BJ (cell line): ENCODE results near the gene FOXRED2. TPM values are rescaled to one million over a fixed set of nuclear protein-coding genes. Genes with fewer than 3 reads are reported as not detected.
"Not testable (repeated sequence)": the region's sequence is repeated elsewhere in the genome, so short reads cannot be mapped to it uniquely, and the experiment has no call there.

Experiments
- CTCF ChIA-PET: fragments of 350-600 bp; formaldehyde crosslinking; extraction: SDS; loops from one replicate; lab custom pipeline; 2021; ENCODE audit warnings: antibody characterized with exemption, inconsistent platforms; lab: Yijun Ruan, JAX
- POLR2A ChIA-PET: fragments of 300-600 bp; sonication (Branson Sonifier 250); formaldehyde crosslinking; extraction: SDS; loops from one replicate; lab custom pipeline; 2021; ENCODE audit warnings: antibody characterized with exemption; lab: Charles Lee
- DNase-seq: peaks from one replicate; pipeline ENCODE4 v3.0.0-alpha.2; 2011; ENCODE audit warnings: low read depth
- H3K27me3 ChIP-seq: 2 replicates; pipeline ENCODE4 v1.6.0; 2011; ENCODE audit warnings: low read length; ENCODE audit not compliant: control insufficient read depth, insufficient read depth
- H3K36me3 ChIP-seq: 2 replicates; pipeline ENCODE4 v1.5.1; 2011; ENCODE audit warnings: low read length; ENCODE audit not compliant: control insufficient read depth, insufficient read depth
- H3K4me3 ChIP-seq: 2 replicates; pipeline ENCODE4 v1.5.1; 2011; ENCODE audit warnings: low read depth, mild to moderate bottlenecking, control low read depth, low read length
- polyA plus RNA-seq: library from polyadenylated mRNA; depleted of rRNA; stranded (reverse); fragments of >200 nt; gene quantifications from 2 replicates; pipeline ENCODE4 v1.2.3, GENCODE V29; 2011
- TF ChIP-seq, protein P1 (sequence below): IDR thresholded peaks from 2 replicates; pipeline ENCODE4 v1.5.1; 2011; ENCODE audit warnings: low read depth, mild to moderate bottlenecking, control low read depth, inconsistent platforms, low read length, moderate library complexity; ENCODE audit not compliant: insufficient read depth

The FOXRED2 gene
- polyA plus RNA-seq, 1 experiment = 3.2 TPM

DNA sequence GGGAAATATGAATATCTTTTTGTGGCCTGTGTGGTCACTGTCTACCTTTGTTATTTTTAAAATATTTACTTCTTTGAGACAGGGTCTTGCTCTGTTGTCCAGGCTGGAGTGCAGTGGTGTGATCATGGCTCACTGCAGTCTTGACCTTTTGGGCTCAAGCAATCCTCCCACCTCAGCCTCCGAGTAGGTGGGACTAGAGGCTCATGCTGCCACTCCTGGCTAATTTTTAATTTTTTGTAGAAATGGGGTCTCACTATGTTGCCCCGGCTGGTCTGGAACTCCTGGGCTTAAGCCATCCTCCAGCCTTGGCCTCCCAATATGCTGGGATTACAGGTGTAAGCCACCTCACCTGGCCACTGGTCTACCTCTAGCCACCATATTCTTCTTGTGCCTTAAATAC lies 25.6 kb upstream of the FOXRED2 start:
- H3K36me3 ChIP-seq = no peaks in the 10 kb centered on the region
- POLR2A ChIA-PET = no interaction called here
- TF ChIP-seq, protein P1, sequence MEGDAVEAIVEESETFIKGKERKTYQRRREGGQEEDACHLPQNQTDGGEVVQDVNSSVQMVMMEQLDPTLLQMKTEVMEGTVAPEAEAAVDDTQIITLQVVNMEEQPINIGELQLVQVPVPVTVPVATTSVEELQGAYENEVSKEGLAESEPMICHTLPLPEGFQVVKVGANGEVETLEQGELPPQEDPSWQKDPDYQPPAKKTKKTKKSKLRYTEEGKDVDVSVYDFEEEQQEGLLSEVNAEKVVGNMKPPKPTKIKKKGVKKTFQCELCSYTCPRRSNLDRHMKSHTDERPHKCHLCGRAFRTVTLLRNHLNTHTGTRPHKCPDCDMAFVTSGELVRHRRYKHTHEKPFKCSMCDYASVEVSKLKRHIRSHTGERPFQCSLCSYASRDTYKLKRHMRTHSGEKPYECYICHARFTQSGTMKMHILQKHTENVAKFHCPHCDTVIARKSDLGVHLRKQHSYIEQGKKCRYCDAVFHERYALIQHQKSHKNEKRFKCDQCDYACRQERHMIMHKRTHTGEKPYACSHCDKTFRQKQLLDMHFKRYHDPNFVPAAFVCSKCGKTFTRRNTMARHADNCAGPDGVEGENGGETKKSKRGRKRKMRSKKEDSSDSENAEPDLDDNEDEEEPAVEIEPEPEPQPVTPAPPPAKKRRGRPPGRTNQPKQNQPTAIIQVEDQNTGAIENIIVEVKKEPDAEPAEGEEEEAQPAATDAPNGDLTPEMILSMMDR = no peak
- no peak overlapping the region for H3K4me3 ChIP-seq
- no peaks in the 10 kb centered on the region; the same call in 1 of the 2 replicates for H3K27me3 ChIP-seq
- DNase-seq = no peak
- CTCF ChIA-PET = no interaction called here

DNA sequence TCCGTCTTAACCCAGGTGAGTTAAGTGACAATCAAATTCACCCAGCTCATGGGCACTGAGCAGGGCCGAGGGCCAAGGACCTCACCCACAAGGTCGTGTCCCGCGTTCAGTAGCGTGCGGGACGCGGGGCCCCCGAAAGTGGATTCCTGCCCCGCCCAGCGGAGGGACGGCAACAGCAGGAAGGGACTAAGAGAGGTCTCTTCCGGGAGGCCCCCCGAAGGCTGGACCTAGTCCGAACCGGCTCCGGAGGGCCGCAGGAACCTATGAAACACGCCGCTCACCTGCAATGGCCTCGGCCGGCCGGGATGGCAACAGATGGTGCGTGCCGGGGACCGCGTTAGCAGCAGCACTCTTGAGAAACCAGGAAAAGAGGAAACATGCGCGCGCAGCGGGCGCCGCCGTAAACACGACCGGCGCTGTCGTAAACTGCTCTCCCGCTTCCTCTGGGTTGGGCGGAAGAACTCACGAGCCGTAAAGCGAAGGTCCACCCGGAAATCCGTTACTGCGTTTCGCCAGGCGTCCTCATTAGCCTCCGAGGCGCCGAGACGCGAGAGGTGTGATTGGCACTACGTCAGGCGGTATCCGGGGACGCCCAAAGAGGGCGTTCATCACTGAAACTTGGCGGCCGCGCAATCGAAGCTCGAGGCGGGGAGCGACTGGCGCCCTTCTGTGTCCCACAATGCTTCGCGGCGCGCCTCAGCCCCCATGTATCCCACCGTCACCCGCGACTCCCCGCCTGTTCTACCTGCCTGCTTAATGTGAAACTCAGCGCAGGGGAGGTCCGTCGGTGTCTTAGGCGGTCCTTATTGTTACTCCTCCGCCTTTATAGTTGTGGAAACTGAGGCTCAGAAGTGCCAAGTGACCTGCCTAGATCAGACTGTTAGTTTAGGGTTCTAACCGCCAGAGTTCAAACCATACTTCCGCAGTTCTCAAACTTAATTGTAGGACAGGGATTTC lies 22.2 kb upstream of the FOXRED2 start, which contains the start of gene EIF3D:
Gene EIF3D, minus strand, starts transcription at position 372 of the 957 bp plus-strand sequence. CDS start 3,045 bp downstream, outside the sequence.
- peak; percentile 96 for DNase-seq
- Histone ChIP-seq H3K36me3 (peaks cover 9% of the 10 kb centered on the region; the same call in 1 of the 2 replicates), H3K4me3 (peak within 1 kb of the TSS; percentile 80), H3K27me3 (no peaks in the 10 kb centered on the region)
- CTCF ChIA-PET = interaction anchor here (0.7 to 3.5 kb wide), 2 partner anchors 18 to 199 kb away, joined by 3 to 13 read pairs; no protein-coding TSS in a partner anchor
- POLR2A ChIA-PET = interaction anchor here (0.6 to 0.7 kb wide), 3 partner anchors 16 to 1161 kb away, joined by 3 to 7 read pairs (median 3); no protein-coding TSS in a partner anchor
- TF ChIP-seq, protein P1 = no peak

DNA sequence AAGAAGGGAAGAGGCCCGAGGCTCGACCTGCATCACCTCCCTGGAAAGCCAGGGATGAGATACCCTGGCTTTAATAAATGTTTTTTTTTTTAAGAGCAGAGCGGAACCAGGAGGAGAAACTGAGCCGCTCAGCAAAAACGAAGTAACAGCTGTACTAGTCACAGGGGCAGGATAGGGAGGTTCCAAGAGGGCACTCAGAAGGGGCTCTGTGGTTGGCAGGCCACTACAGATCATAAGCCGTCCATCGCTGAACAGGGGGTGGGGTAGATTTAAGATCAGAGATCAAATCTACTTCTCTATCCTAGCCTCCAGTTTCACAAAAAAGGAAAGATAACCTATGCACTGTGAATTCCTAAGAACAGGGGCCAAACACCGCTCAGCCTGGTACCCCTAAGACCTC lies 21.5 kb upstream of the FOXRED2 start:
- POLR2A ChIA-PET = interaction anchor here (0.6 kb wide), 1 partner anchor 58 kb away, joined by 3 read pairs; no protein-coding TSS in a partner anchor
- H3K36me3 ChIP-seq = peaks cover 14% of the 10 kb centered on the region
- H3K27me3 ChIP-seq = no peaks in the 10 kb centered on the region
- CTCF ChIA-PET = interaction anchor here (3.5 kb wide), 1 partner anchor 17 kb away, joined by 13 read pairs; no protein-coding TSS in a partner anchor
- H3K4me3 ChIP-seq = peak overlapping the region; percentile 80
- TF ChIP-seq, protein P1 = no peak
- DNase-seq = no peak

DNA sequence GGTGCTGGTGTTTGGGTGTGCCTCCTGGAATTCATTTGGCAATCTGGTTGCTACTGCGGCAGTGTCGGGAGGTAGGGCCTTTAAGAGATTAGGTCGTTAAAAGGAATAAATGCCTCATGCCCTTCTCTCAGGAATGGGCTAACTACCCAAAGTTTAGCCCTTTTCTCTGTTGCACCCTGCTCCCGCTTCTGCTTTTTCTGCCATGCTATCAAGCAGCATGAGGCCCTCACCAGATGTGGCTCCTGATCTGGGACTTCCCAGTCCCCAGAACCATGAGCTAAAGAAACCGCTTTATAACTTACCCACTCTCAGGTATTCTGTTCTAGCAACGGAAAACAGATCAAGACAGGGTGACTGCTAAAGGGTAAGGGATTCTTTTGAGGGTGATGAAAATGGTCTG lies 15.8 kb upstream of the FOXRED2 start:
- H3K27me3 ChIP-seq = no peaks in the 10 kb centered on the region
- DNase-seq = no peak
- POLR2A ChIA-PET = no interaction called here
- TF ChIP-seq, protein P1 = no peak
- H3K36me3 ChIP-seq = peaks cover 41% of the 10 kb centered on the region
- no peak overlapping the region for H3K4me3 ChIP-seq
- CTCF ChIA-PET = interaction anchor here (7.7 kb wide), 1 partner anchor 12 kb away, joined by 63 read pairs; no protein-coding TSS in a partner anchor

DNA sequence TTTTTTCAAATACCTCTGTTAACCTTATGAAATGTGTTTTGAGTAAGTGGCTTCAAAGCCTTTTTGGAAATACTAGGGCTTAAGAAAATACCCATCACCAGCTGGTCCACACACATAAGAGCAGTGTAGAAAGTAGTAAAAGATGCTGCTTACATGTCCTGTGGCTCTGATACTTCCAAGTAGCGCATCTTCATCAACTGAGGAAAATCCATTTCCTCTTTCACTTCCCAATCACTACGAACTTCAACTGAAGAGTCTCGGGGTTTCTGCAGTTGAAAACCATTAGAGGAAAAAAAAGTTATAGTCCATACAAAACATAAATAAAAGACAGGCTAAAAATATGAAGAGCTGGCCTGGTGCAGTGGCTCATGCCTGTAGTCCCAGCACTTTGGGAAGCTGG lies 13.6 kb upstream of the FOXRED2 start:
- no peaks in the 10 kb centered on the region for H3K27me3 ChIP-seq
- ChIA-PET CTCF (interaction anchor here (7.7 kb wide), 1 partner anchor 10 kb away, joined by 63 read pairs; no protein-coding TSS in a partner anchor), POLR2A (no interaction called here)
- peaks cover 53% of the 10 kb centered on the region for H3K36me3 ChIP-seq
- H3K4me3 ChIP-seq = no peak overlapping the region
- DNase-seq = no peak
- TF ChIP-seq, protein P1 = no peak

DNA sequence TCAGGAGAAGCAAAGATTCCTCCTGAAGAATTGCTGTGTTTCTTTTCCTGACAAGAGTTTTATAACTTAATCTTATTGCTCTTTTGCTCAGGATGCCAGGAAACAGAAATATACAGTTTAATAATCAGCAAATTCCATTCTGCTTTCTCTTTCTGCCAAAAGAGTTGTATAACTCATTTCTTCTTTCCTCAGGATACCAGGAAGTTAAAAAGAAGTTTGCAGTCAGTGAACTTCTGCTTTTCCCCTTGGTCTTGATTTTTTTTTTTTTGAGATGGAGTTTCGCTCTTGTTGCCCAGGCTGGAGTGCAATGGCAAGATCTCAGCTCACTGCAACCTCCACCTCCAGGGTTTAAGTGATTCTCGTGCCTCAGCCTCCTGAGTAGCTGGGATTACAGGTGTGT lies 13.1 kb upstream of the FOXRED2 start:
- not testable (repeated sequence) for H3K27me3 ChIP-seq, DNase-seq, H3K4me3 ChIP-seq
- ChIA-PET POLR2A (interaction anchor here (0.6 kb wide), 1 partner anchor 242 kb away, joined by 3 read pairs; no protein-coding TSS in a partner anchor), CTCF (interaction anchor here (7.7 kb wide), 1 partner anchor 9 kb away, joined by 63 read pairs; no protein-coding TSS in a partner anchor)
- peaks cover 55% of the 10 kb centered on the region for H3K36me3 ChIP-seq
